Non-pigmented ciliary epithelial cell (primary cell): ENCODE data around the gene DNAH7.

Experiments used
- DNase-seq: peaks from one replicate; pipeline ENCODE4 v3.0.0-alpha.2; 2010; ENCODE audit warnings: low read depth

The DNAH7 gene

GRCh38 chr2:196077821-196078220 is 9.2 kb upstream of the DNAH7 start:
- DNase-seq = no peak

DNA sequence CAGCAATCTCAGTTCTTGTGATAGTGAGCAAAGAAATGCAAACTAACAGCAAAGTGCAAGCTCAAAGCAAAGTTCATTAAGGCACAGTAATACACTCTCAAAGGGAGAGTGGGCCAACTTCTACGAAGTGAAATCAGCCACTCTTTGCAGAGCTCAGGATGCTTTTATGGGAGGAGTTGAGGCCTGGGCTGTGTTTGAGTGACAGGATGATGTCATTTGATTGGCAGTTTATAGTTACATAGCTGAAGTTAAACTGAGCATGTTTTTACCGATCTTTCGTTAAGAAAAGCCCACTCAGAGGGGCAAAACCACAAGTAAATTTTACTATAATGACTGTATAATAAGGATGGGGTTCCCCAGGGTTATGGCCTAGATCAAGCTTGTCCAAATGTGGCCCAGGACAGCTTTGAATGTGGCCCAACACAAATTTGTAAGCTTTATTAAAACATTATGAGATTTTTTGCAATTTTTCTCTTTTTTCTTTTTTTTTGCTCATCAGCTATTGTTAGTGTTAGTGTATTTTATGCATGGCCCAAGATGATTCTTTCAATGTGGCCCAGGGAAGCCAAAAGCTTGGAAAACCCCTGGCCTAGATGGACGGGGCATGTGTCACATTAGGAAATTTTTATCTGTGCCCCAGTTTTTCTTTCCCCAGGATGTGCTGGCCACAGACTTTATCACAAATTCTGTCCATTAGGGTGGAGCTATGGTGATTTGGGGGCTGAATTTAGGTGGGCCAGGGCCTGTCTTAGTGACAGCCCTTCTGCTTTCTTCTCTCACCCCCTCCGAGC is 8.3 kb upstream of the DNAH7 start:
- DNase-seq = no peak

DNA sequence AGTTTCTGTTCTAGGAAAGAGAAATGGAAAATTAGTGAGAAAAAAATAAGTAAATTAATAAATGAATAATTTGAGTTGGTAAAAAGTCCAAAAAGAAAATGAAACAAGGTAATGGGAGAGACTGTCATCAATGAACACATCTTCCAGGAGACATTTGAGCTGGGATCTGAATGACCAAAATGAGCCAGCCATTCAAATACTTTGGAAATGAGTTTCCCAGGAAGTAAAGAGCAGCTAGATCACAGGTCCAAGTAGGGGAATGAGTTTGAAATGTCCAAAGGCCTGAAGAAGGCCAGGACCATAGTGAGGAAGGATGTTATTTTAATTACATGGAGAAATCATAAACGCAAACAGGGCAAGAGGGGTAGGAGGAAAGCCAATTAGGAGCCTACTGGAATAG is 6.6 kb upstream of the DNAH7 start:
- no peak for DNase-seq

DNA sequence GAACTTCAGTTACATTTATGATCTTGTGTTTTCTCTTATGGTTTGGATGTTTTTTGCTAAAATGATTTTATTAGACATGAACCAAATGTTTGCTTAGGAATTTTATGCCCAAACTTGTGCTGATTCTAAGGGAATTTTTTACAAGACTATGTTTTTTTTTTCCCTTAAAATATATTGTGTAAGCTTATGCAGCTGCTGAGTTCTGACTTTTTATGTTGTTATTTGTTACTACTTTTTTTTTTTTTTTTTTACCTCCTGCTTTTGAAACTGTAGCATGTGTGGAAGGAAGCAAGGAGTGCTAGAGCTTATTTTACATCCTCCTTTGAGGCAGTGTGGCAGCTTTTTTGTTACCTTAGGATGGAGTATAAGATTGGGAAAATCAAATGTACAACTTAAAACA is 6.0 kb upstream of the DNAH7 start:
- no peak for DNase-seq

DNA sequence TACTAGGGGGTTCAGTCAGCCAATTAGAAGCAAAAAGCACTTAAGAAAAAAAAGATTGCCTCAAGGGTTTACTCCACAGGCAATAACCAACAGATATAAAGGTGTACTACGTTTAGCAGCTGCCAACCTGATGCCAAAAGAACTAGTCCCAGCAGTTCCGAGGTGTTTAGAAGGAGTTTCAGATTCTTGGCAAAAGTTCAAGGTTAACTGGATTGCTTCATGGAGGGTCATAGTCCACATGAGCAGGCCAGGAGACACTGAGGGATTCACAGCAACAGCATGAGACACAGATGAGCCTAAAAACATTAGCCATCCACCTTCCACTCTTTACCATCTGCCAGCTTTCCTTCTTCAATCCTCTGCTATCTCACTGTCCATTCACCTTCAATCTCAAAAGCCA is 4.9 kb upstream of the DNAH7 start:
- no peak for DNase-seq

DNA sequence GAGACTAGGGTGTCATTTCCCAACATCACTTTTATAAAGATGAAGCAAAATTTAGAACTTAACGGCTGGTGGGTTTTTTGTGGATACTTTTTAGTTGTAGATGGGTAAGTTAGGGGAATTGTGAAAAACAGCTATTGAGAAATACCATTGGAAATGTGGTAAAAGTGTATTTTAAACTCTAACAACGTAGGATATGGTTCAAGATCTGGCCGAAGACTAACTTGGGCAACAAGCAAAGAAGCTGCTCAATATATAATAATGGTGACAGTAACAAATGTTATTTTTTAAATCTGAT is 1.6 kb downstream of the DNAH7 start:
- DNase-seq = no peak

DNA sequence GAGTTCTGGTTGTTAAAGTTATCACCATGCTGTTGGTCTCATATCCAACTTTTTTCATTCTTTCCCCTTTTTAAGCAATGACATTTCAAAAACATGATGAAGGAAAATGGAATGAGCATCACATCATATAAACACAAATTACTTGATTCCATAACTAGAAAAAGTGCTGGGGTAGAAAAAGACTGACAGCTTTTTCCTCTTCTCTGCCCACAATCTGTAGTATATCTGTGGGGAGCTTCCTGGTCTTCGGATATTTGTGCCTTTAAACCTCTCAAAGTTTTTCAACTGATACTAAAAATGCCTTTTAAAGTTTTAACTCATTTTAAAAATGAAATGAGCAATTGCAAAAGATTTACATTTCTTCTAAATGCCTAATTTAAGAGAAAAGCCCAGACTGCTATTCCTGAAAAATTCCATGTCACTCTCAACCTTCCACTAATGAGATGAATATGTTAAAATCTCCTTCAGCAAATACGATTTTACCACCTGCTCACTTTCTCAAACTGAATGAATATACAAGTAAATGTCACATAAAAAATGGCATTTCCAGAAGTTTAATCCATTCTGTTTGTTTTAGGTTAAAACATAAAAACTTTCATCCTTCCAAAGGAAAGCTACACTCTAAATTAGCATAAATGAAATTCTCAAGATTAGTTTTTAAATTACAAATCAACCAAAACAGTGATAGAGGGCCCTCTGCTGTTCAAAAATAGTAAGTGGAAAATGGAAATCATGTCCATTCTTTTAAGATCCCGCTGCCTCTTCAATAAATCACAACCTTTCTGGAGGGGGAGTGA is 2.1 kb downstream of the DNAH7 start:
- no peak for DNase-seq

DNA sequence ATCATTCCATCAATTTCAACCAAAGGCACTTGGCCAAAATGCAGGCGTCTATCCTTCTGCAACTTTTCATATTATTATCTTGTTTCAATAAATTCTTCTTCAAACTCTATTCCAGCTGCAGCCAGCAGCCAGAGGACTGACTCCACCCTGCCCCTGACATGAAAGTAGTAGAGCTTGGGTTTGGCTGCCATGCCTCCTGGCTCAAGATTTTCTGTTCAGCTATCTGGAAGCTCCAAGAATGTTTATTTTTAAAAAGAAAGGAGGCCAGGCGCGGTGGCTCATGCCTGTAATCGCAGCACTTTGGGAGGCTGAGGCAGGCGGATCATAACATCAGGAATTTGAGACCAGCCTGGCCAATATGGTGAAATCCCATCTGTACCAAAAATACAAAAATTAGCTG is 4.9 kb downstream of the DNAH7 start:
- DNase-seq = no peak

DNA sequence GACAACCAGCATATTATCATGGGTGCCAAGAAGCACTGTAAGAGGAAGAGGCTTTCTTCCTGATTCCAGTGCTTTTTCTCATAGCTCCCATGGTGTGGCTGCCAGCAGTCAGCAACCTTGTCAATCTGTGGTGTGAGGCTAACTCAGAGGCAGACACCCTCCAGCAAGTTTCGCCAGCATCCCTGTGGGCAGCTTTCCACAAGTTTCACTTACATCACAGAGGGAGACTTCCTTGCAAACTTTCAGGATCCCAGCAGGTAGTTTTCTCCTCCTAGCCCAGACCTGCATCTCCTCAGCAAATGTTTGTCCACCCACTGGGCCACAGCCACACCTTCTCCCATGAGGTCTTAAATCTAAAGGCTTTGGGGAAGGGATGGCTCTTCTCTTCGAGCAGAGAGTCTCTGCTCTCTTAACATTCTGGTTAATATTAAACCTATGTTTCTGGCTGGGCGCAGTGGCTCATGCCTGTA is 9.1 kb downstream of the DNAH7 start:
- DNase-seq = no peak

DNA sequence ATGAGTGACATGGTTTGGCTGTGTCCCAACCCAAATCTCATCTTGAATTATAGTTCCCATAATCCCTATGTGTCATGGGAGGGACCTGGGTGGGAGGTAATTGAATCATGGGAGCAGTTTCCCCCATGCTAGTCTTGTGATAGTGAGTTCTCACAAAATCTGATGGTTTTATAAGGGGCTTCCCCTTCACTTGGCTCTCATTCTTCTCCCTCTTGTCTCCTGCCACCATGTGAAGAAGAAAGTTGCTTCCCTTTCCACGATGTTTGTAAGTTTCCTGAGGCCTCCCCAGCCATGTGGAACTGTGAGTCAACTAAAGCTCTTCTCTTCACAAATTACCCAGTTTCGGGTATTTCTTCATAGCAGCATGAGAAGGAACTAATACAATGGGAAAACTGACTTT is 14.0 kb downstream of the DNAH7 start:
- DNase-seq = no peak

DNA sequence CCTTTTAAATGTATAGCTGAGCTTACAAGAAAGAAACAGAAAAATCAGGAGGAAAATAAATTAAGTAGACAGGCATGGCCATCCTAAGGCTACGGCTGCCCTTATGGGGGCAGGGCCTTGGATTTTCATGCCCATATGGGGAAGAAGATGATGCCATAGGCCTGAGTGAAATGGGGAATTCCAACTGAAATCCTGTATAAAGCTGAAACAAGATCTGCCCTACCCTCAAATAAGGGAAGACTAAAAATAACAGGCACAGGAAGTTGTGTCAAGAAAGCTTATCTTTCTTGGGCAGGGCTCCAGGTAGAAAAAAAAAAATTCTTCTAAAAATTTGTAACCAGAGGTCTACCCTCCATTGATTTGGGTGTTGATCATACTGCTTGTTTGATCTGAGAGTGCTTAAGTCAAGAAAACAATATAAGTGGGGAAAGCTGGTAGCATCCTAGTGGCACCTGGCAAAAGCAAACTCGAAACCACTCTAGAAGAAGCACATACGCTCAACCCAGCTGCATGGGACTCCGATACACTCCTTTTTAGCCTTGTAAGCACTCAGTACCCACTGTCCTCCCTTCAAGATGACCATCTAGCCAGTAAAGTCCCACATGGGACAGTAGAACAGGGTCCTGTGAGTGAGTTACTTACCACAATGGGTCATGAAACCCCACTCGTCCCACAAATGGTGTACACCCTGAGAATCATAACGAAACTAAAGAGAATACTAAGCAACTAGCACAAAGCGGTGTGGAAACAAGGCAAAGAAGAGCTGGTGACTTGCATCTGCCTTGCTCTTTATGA is 22.3 kb downstream of the DNAH7 start:
- no peak for DNase-seq

GRCh38 chr2:196041786-196042185 is 26.9 kb downstream of the DNAH7 start:
- DNase-seq = no peak

- no peak for DNase-seq
Measured at GRCh38 chr2:196040218-196040617, 28.4 kb downstream of the DNAH7 start.

DNA sequence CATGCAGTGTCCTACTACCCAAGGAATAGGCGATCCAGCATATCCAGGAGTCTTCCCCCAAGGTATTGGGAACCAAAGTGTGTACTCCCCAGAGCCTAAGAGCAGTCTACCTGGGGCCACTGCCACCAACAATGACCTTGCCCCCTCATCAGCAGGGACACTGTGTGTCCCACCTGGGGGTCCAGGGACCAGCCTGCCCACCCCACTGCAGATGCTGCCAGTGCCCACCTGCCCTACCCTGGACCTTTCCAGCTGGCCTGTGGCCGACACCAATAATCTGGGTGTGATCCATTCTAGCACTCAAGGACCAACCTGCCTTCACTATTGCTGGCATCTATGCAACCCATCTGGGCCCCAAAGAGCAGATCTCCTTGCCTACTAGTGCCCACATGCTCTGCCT is 32.2 kb downstream of the DNAH7 start:
- DNase-seq = no peak

- no peak for DNase-seq
Measured at GRCh38 chr2:196018037-196018436, 50.6 kb downstream of the DNAH7 start.

GRCh38 chr2:196012314-196012713 is 56.3 kb downstream of the DNAH7 start:
- DNase-seq = no peak

DNA sequence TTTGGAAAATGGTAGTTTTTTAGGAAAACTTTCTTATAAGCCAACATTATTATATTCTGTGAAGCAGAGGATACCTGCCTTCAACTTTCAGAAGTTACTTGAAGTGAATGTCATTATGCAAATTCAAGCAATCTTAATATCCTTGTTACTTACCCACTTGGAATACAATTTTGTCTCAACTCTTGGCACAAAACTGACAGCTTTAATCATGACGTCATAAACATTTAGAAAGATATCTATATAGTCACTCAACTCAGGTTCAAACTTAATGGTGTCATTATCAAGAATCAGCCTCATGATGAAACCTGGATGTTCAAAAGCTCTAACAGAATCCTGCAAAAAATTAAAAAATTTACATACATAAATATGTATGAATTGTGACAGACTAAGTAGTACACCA is 68.1 kb downstream of the DNAH7 start:
- no peak for DNase-seq

DNA sequence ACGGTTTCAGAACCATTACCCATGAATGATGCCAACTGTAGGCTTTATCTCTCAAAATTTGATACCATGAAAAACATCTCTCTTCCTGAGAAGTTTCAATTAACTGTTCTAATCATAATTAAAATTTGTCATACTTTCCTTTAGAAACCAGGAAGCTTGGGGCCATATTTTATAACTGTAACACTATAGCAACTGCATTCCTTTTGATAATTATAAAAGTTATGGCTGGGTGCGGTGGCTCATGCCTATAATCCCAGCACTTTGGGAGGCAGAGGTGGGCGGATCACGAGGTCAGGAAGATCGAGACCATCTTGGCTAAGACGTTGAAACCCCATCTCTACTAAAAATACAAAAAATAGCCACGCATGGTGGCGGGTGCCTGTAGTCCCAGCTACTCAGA is 70.6 kb downstream of the DNAH7 start:
- no peak for DNase-seq

DNA sequence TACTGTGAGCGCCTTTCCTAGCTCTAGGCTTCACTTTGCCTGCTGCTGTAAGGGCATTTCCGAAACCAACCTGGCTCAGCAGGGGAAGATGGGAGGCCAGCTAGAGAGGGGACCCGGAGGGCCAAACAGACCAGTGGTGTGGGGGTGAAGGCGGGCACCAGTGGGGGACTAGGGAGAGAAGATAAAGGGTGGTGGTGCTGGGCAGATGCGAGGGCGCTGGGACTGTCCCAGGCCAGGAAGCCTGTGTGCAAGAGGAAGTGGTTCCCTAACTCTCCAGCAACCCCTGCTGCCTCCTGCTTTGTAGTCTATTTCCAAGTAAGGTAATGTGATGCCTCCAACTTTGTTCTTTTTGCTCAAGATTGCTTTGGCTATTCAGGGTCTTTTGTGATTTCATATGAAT is 73.1 kb downstream of the DNAH7 start:
- no peak for DNase-seq

- DNase-seq = no peak
Measured at GRCh38 chr2:195993623-195994022, 75.0 kb downstream of the DNAH7 start.

DNA sequence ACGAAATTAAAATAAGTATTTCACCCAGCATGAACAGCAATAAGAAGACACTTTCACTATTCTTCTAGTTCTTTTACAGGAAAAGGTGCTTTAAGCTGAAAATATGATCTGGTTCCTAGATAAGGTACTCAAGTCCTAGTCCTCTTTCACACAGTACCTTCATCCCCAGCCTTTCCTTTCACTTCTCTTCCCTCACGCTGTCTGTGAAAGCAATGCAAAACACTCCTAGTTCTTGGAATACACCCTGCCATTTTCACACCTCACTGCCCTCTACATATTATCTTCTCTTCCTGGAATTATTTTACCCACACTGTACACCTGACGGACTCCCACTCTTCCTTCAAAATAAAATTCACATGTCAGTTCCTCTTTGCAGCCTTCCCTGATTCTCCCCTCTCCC is 82.9 kb downstream of the DNAH7 start:
- no peak for DNase-seq

DNA sequence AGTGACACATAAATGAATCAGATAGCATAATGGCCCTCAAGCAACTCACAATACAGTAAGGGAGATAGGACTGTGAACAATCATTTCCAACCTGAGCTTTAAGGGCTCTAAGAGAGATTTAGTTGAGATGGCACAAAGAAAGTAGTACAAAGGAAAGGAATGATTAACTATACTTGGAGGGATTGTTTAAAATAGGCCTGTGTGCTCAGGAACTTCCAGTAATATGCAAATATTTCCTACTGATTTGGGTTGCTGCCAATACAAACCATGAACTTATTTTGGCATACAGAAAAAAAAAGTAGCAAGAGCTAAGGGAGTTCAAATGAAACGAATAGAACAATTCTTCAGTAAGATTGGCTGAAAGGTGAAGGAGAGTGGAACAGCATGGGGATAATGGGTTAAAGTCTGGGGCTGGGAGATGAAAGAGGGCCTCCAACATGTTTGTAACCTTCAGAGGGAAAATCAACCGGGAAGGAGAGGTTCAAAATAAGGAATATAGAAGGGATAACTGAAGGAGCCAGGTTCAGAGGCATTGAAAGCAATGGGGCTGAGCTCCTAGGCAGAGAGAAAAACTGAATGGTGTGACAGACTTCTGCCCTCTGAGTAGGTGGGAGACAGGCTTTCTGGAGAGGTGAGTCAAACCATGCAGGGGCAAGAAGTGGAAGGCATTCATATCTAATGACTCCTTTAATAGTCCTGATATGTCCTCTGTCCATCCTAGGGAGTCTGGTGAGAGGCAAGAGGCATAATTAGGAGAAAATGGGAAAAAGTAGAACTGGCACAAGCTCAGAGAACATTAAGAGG is 83.5 kb downstream of the DNAH7 start:
- DNase-seq = no peak
